Neural cell (in vitro differentiated cells): ENCODE measurements around the gene PCOLCE2. TPM values are rescaled to one million over a fixed set of nuclear protein-coding genes. Genes with fewer than 3 reads are reported as not detected.

ENCODE experiments used
- H2AFZ ChIP-seq: fragments of 200-600, 300-800 bp; sonication (generic), shearing (Covaris generic); 2 replicates; pipeline ENCODE4 v1.6.0; 2014; ENCODE audit warnings: low read depth, mild to moderate bottlenecking, antibody characterized with exemption, low read length, moderate library complexity
- H3F3A ChIP-seq: fragments of 200-600 bp; shearing (Covaris generic); 2 replicates; pipeline ENCODE4 v1.6.1; 2016; ENCODE audit warnings: mild to moderate bottlenecking, moderate library complexity, mixed read lengths, antibody characterized with exemption, low read length; ENCODE audit not compliant: insufficient read depth, poor library complexity, severe bottlenecking
- H3K27ac ChIP-seq: fragments of 200-600, 300-800 bp; sonication (generic), shearing (Covaris generic); 2 replicates; pipeline ENCODE4 v1.5.1; 2014; ENCODE audit warnings: mild to moderate bottlenecking, low read length, moderate library complexity
- H3K27me3 ChIP-seq: fragments of 300-800, 200-600 bp; sonication (generic), shearing (Covaris generic); 2 replicates; pipeline ENCODE4 v1.6.0; 2014; ENCODE audit warnings: mild to moderate bottlenecking, low read depth, low read length, moderate library complexity; ENCODE audit not compliant: insufficient read depth
- H3K36me3 ChIP-seq: fragments of 300-800, 200-600 bp; sonication (generic), shearing (Covaris generic); 2 replicates; pipeline ENCODE4 v1.5.1; 2014; ENCODE audit warnings: mild to moderate bottlenecking, antibody characterized with exemption, low read length, moderate library complexity; ENCODE audit not compliant: insufficient read depth
- H3K4me2 ChIP-seq: fragments of 300-800, 200-600 bp; sonication (generic), shearing (Covaris generic); 2 replicates; pipeline ENCODE4 v1.6.0; 2014; ENCODE audit warnings: mild to moderate bottlenecking, low read length
- H3K4me3 ChIP-seq: fragments of 300-800, 200-600 bp; sonication (generic), shearing (Covaris generic); 2 replicates; pipeline ENCODE4 v1.5.1; 2014; ENCODE audit warnings: mild to moderate bottlenecking, low read length, moderate library complexity
- H3K79me2 ChIP-seq: fragments of 200-600 bp; shearing (Covaris generic); replicated peaks from 2 replicates; pipeline ENCODE4 v1.6.0; 2014; ENCODE audit warnings: mild to moderate bottlenecking, low read length, moderate library complexity; ENCODE audit not compliant: insufficient read depth
- H3K9ac ChIP-seq: fragments of 300-800, 200-600 bp; sonication (generic), shearing (Covaris generic); 2 replicates; pipeline ENCODE4 v1.6.1; 2016; ENCODE audit warnings: mild to moderate bottlenecking, low read length, mixed read lengths
- H3K9me2 ChIP-seq: fragments of 200-600 bp; shearing (Covaris generic); 2 replicates; pipeline ENCODE4 v1.6.1; 2016; ENCODE audit warnings: mild to moderate bottlenecking, low read length, mixed read lengths; ENCODE audit not compliant: insufficient read depth
- H3K9me3 ChIP-seq: fragments of 200-600, 300-800 bp; sonication (generic), shearing (Covaris generic); 2 replicates; pipeline ENCODE4 v1.6.1; 2016; ENCODE audit warnings: mild to moderate bottlenecking, mixed run types, low read length, moderate library complexity, mixed read lengths
- H4K20me1 ChIP-seq: fragments of 200-600 bp; shearing (Covaris generic); 2 replicates; pipeline ENCODE4 v1.6.1; 2016; ENCODE audit warnings: mild to moderate bottlenecking, mixed run types; ENCODE audit not compliant: insufficient read depth
- CTCF ChIP-seq: fragments of 450-650 bp; IDR thresholded peaks from 2 replicates; pipeline ENCODE4 v1.5.1; 2014; ENCODE audit warnings: antibody characterized with exemption, mild to moderate bottlenecking, moderate library complexity; ENCODE audit not compliant: poor library complexity, severe bottlenecking
- EP300 ChIP-seq: fragments of 450-650 bp; conservative IDR thresholded peaks from 2 replicates; pipeline ENCODE4 v1.6.1; 2014; ENCODE audit warnings: antibody characterized with exemption, mild to moderate bottlenecking, moderate library complexity; ENCODE audit not compliant: poor library complexity, severe bottlenecking
- EZH2 ChIP-seq: fragments of 200-600, 300-800 bp; shearing (Covaris generic), sonication (generic); IDR thresholded peaks from 2 replicates; pipeline ENCODE4 v1.6.1; 2014; ENCODE audit warnings: antibody characterized with exemption, low read length, borderline replicate concordance, mild to moderate bottlenecking; ENCODE audit not compliant: insufficient read depth, poor library complexity, severe bottlenecking
- MXI1 ChIP-seq: fragments of 450-650 bp; conservative IDR thresholded peaks from 2 replicates; pipeline ENCODE4 v1.6.1; 2014; ENCODE audit warnings: antibody characterized with exemption, mild to moderate bottlenecking; ENCODE audit not compliant: poor library complexity, severe bottlenecking
- POLR2AphosphoS5 ChIP-seq: IDR thresholded peaks from 2 replicates; pipeline ENCODE4 v1.6.1; 2012
- RAD21 ChIP-seq: fragments of 450-650 bp; conservative IDR thresholded peaks from 2 replicates; pipeline ENCODE4 v1.6.1; 2014; ENCODE audit warnings: antibody characterized with exemption, mild to moderate bottlenecking, moderate library complexity
- REST ChIP-seq: IDR thresholded peaks from 2 replicates; pipeline ENCODE4 v1.6.1; 2012; ENCODE audit warnings: borderline replicate concordance
- SMC3 ChIP-seq: fragments of 450-650 bp; conservative IDR thresholded peaks from 2 replicates; pipeline ENCODE4 v1.6.1; 2014; ENCODE audit warnings: antibody characterized with exemption, mild to moderate bottlenecking, moderate library complexity; ENCODE audit not compliant: poor library complexity
- TAF1 ChIP-seq: IDR thresholded peaks from 2 replicates; pipeline ENCODE4 v1.6.1; 2012; ENCODE audit warnings: low read depth
- polyA plus RNA-seq: library from polyadenylated mRNA; depleted of rRNA; stranded (reverse); fragments of >200 nt; gene quantifications from 2 replicates; pipeline ENCODE4 v1.2.3, GENCODE V29; 2014

PCOLCE2 gene
- polyA plus RNA-seq, 1 donor from 2014 or later, result 29.2 TPM

- Histone ChIP-seq H3K27ac (no peak overlapping the region), H3F3A (no peaks in the 10 kb centered on the region), H2AFZ (no peak overlapping the region), H3K9me3 (no peaks in the 10 kb centered on the region), H3K27me3 (no peaks in the 10 kb centered on the region), H3K9ac (no peak overlapping the region), H3K4me2 (no peak overlapping the region), H3K4me3 (no peak overlapping the region), H4K20me1 (no peaks in the 10 kb centered on the region), H3K79me2 (no peaks in the 10 kb centered on the region), H3K36me3 (no peaks in the 10 kb centered on the region), H3K9me2 (no peaks in the 10 kb centered on the region)
- TF ChIP-seq CTCF (no peak), POLR2AphosphoS5 (no peak), REST (no peak), SMC3 (no peak), EZH2 (no peak), MXI1 (no peak), EP300 (no peak), TAF1 (no peak), RAD21 (no peak)
Observed at GRCh38 chr3:142846779-142847577, 41.9 kb downstream of the PCOLCE2 start.

- Histone ChIP-seq H3K4me3 (no peak overlapping the region), H3F3A (no peaks in the 10 kb centered on the region), H3K9me2 (no peaks in the 10 kb centered on the region), H2AFZ (no peak overlapping the region), H3K79me2 (no peaks in the 10 kb centered on the region), H4K20me1 (no peaks in the 10 kb centered on the region), H3K27me3 (no peaks in the 10 kb centered on the region), H3K9ac (no peak overlapping the region), H3K27ac (no peak overlapping the region), H3K4me2 (no peak overlapping the region), H3K36me3 (no peaks in the 10 kb centered on the region), H3K9me3 (no peaks in the 10 kb centered on the region)
- TF ChIP-seq MXI1, result no peak
- no peak for TF ChIP-seq CTCF
- no peak for TF ChIP-seq EP300
- TF ChIP-seq RAD21, result no peak
- TF ChIP-seq REST, result no peak
- TF ChIP-seq TAF1, result no peak
- no peak for TF ChIP-seq EZH2
- TF ChIP-seq POLR2AphosphoS5, result no peak
Observed at GRCh38 chr3:142844339-142844977, 44.4 kb downstream of the PCOLCE2 start.
